Gastroesophageal sphincter (tissue), 3 donors: ENCODE data around the gene AGBL1.

Experiments used
- EP300 ChIP-seq: sonication (generic); formaldehyde crosslinking; IDR thresholded peaks from one replicate; pipeline ENCODE4 v1.6.1; 2017; ENCODE audit warnings: antibody characterized with exemption, mild to moderate bottlenecking
- POLR2A ChIP-seq, 2 donors: fragments of 450-650 bp; IDR thresholded peaks; one replicate each; pipeline ENCODE4 v1.6.1; 2017; ENCODE audit warnings: antibody characterized with exemption in 2 of 2, mild to moderate bottlenecking in 2 of 2, moderate library complexity in 1 of 2
- POLR2AphosphoS5 ChIP-seq: sonication (generic); formaldehyde crosslinking; IDR thresholded peaks from one replicate; pipeline ENCODE4 v1.6.1; 2017; ENCODE audit warnings: antibody characterized with exemption
- TF ChIP-seq, protein P1 (sequence below), 4 experiments: fragments of 200-600 bp in 2 of 4; fragments of 450-650 bp in 2 of 4; sonication (generic) in 1 of 4; IDR thresholded peaks; one replicate each; pipeline ENCODE4 v1.5.1; 2017 to 2019; ENCODE audit warnings: antibody characterized with exemption in 4 of 4, mild to moderate bottlenecking in 2 of 4, moderate library complexity in 2 of 4

GRCh38 chr15:86317384-86317740 is 237.7 kb downstream of the AGBL1 start:
- TF ChIP-seq, protein P1, sequence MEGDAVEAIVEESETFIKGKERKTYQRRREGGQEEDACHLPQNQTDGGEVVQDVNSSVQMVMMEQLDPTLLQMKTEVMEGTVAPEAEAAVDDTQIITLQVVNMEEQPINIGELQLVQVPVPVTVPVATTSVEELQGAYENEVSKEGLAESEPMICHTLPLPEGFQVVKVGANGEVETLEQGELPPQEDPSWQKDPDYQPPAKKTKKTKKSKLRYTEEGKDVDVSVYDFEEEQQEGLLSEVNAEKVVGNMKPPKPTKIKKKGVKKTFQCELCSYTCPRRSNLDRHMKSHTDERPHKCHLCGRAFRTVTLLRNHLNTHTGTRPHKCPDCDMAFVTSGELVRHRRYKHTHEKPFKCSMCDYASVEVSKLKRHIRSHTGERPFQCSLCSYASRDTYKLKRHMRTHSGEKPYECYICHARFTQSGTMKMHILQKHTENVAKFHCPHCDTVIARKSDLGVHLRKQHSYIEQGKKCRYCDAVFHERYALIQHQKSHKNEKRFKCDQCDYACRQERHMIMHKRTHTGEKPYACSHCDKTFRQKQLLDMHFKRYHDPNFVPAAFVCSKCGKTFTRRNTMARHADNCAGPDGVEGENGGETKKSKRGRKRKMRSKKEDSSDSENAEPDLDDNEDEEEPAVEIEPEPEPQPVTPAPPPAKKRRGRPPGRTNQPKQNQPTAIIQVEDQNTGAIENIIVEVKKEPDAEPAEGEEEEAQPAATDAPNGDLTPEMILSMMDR (IDR thresholded peaks at IDR 0.05): no peak
- no peak for TF ChIP-seq EP300
- no peak for TF ChIP-seq POLR2AphosphoS5
- no peak for TF ChIP-seq POLR2A (IDR thresholded peaks at IDR 0.05)
